Measurements from ENCODE around the gene JUND. TPM values are rescaled to one million over a fixed set of nuclear protein-coding genes. Genes with fewer than 3 reads are reported as not detected.

Gene JUND
- total and polyA plus RNA-seq, 8 donors: 86.8 to 181 (median 123) TPM

DNA sequence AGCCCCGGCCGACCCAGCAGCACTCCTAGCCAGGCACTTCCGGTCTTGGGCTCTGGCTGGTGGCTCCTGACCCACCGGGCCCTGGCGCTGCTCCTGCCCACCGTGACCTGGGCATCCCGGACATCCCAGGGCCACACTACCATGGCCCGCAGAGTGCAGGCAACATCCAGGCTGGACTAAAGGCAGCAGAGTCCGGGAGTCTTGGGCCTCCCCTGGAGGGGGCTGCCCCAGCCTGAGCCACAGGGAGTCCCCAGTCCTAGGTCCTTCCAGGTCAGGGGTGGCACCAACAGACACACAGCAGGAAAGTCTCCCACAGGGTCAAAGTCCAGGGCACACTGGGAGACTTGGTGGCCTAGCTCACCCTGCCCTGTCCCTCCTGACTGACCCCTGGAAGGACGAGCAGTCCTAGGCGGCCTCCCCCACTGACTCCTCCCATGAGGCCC, 30.7 kb upstream of the JUND start:
- Histone ChIP-seq H3K4me3 (no peak overlapping the region), H3K27ac (no peak overlapping the region), H3K9me3 (no peaks in the 10 kb centered on the region), H3K4me1 (no peaks in the 10 kb centered on the region), H3K36me3 (peaks cover 0 to 9% (median 0%) of the 10 kb centered on the region in 3 donors), H3K27me3 (no peaks in the 10 kb centered on the region)
- 73 to 77% methylated on average over 9 to 11 of the region's 11 CpGs for WGBS, 2 donors
- no peak for TF ChIP-seq CTCF (IDR thresholded peaks at IDR 0.05)
- DNase-seq (no peak), ATAC-seq (peak in 3 of 4 donors; percentile 13 to 81 (median 30)), FAIRE-seq (no peak)
- intact Hi-C loops (cut with DNase I): no loop called here

- Histone ChIP-seq H3K27ac (no peak overlapping the region), H3K36me3 (peaks cover 0 to 9% (median 0%) of the 10 kb centered on the region in 3 donors), H3K4me1 (no peaks in the 10 kb centered on the region), H3K27me3 (no peaks in the 10 kb centered on the region), H3K4me3 (no peak overlapping the region), H3K9me3 (no peaks in the 10 kb centered on the region)
- FAIRE-seq: no peak
- ATAC-seq: no peak
- intact Hi-C loops (cut with DNase I): no loop called here
- DNase-seq: no peak
- WGBS, 2 donors: 91 to 92% methylated on average over 21 to 22 of the region's 22 CpGs
- no peak for TF ChIP-seq CTCF (IDR thresholded peaks at IDR 0.05)
Observed at GRCh38 chr19:18311502-18312091, 30.2 kb upstream of the JUND start.

DNA sequence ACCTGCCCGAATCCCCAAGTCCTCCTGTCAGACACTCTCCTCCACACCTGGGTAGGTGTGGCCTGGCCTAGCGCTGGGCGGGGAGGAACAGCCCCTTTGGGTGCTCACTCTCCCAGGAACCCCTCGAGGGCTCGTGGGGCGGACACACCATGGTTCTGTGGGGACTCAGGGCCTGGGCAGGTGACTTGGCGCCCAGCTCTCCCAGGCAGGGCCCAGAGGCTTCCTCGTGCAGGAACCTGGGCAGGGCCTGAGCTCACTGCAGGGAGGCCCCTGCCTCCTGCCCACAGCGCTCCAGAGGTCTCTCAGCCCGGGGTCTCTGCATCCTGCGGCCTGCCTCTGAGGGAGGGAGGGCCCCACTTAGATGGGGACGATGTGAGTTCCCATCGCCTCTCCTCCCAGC, 29.5 kb upstream of the JUND start:
- intact Hi-C loops (cut with DNase I): no loop called here
- H3K4me1 ChIP-seq: no peaks in the 10 kb centered on the region
- ATAC-seq (no peak), FAIRE-seq (no peak), DNase-seq (no peak)
- H3K27me3 ChIP-seq: no peaks in the 10 kb centered on the region
- peaks cover 0 to 9% (median 0%) of the 10 kb centered on the region in 3 donors for H3K36me3 ChIP-seq
- H3K27ac ChIP-seq: no peak overlapping the region
- TF ChIP-seq CTCF (IDR thresholded peaks at IDR 0.05): no peak
- H3K9me3 ChIP-seq: no peaks in the 10 kb centered on the region
- WGBS, 2 donors: 92 to 93% methylated on average over 13 of the region's 13 CpGs
- H3K4me3 ChIP-seq: no peak overlapping the region

DNA sequence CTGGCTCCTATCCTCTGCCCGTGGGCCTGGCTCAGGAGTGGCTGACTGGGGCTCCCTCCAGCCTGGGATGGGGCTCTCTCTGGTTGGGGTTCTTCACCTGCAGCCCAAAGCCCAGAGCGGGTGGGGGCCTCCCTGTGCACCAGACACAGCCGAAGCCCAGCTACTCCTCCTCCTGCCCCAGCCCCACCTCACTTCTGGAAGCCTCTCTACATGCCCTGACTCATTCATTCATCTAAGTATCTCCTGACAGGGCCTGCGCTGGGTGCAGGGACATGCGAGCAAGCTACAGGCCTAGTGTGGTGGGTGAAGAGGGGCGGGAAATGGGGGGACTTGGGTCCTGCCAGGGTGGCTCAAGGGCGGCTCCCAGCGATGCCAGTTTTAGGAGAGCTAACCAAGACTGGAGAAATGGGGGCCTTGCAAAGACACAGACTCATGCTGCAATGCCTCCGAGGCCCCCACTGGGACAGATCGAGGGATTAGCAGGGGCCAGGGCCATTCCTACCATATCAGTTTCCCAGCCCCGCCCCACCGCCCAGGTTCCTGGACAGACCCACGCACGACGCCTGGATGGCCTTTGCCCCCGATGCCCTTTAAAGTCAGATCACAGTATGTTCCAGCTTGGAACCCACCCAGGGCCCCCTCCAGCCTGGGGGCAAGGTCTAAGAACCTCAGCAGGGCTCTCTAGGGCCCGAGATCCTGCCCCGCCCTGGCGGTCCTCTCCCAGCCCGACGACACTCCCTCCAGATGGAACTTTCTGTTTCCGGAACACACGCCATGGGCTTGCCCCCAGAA, 28.9 kb upstream of the JUND start:
- no peak for DNase-seq
- ATAC-seq: no peak
- Histone ChIP-seq H3K9me3 (no peaks in the 10 kb centered on the region), H3K27ac (no peak overlapping the region), H3K4me3 (no peak overlapping the region), H3K36me3 (peaks cover 0 to 9% (median 0%) of the 10 kb centered on the region in 3 donors), H3K27me3 (no peaks in the 10 kb centered on the region), H3K4me1 (no peaks in the 10 kb centered on the region)
- FAIRE-seq: no peak
- TF ChIP-seq CTCF (IDR thresholded peaks at IDR 0.05): no peak
- intact Hi-C loops (cut with DNase I): no loop called here
- 88 to 91% methylated on average over 23 of the region's 23 CpGs for WGBS, 2 donors
